Common myeloid progenitor, CD34-positive (primary cell): ENCODE data around the gene MTG2.

ENCODE experiments used
- CTCF ChIA-PET: fragments of 350-600 bp; sonication (Branson Sonifier 250); formaldehyde crosslinking; loops from one replicate; lab custom pipeline; 2021; ENCODE audit warnings: antibody characterized with exemption; lab: Charles Lee
- POLR2A ChIA-PET: fragments of 350-600 bp; sonication (Branson Sonifier 250); formaldehyde crosslinking; loops from one replicate; lab custom pipeline; 2021; ENCODE audit warnings: antibody characterized with exemption; lab: Charles Lee
- DNase-seq, 3 donors: peaks; one replicate each; pipeline versions ENCODE4 v3.0.0 to v3.0.0-alpha.2; 2013
- H3K27ac ChIP-seq, 2 experiments: 1 replicate in 1 of 2; 2 replicates in 1 of 2; pipeline ENCODE4 v1.7.0; 2013; ENCODE audit warnings: inconsistent platforms in 2 of 2, low read length in 2 of 2, mild to moderate bottlenecking in 2 of 2, low read depth in 1 of 2, moderate library complexity in 1 of 2; ENCODE audit not compliant: severe bottlenecking in 2 of 2, insufficient read depth in 1 of 2, poor library complexity in 1 of 2
- H3K27me3 ChIP-seq, 5 experiments: replicated peaks in 2 of 5; 1 replicate in 3 of 5; 2 replicates in 2 of 5; pipeline versions ENCODE4 v1.6.1 to v1.7.0; 2013; ENCODE audit warnings: low read length in 4 of 5, mild to moderate bottlenecking in 2 of 5, moderate library complexity in 2 of 5, inconsistent platforms in 1 of 5; ENCODE audit not compliant: insufficient read depth in 5 of 5, control insufficient read depth in 4 of 5
- H3K36me3 ChIP-seq, 4 experiments: 1 replicate in 2 of 4; 2 replicates in 2 of 4; pipeline versions ENCODE4 v1.6.1 to v1.7.0; 2013; ENCODE audit warnings: low read length in 3 of 4, control low read depth in 1 of 4, mild to moderate bottlenecking in 1 of 4; ENCODE audit not compliant: control insufficient read depth in 4 of 4, insufficient read depth in 4 of 4
- H3K4me1 ChIP-seq, 4 experiments: 1 replicate in 3 of 4; 2 replicates in 1 of 4; pipeline versions ENCODE4 v1.6.1 to v1.7.1; 2013; ENCODE audit warnings: low read length in 3 of 4, mild to moderate bottlenecking in 3 of 4, control low read depth in 1 of 4, inconsistent platforms in 1 of 4, moderate library complexity in 1 of 4; ENCODE audit not compliant: control insufficient read depth in 4 of 4, insufficient read depth in 4 of 4; ENCODE audit errors: control extremely low read depth in 1 of 4
- H3K4me3 ChIP-seq, 7 experiments: 1 replicate in 4 of 7; 2 replicates in 3 of 7; pipeline versions ENCODE4 v1.5.1 to v1.7.0; 2013; ENCODE audit warnings: mild to moderate bottlenecking in 7 of 7, low read length in 6 of 7, moderate library complexity in 6 of 7, inconsistent platforms in 2 of 7, low read depth in 2 of 7, control low read depth in 1 of 7; ENCODE audit not compliant: insufficient read depth in 4 of 7, control insufficient read depth in 1 of 7; ENCODE audit errors: extremely low read depth in 1 of 7
- H3K9me3 ChIP-seq, 5 experiments: 1 replicate in 4 of 5; 2 replicates in 1 of 5; pipeline versions ENCODE4 v1.6.1 to v1.7.1; 2013; ENCODE audit warnings: low read length in 4 of 5, mild to moderate bottlenecking in 2 of 5, inconsistent platforms in 1 of 5, low read depth in 1 of 5, moderate library complexity in 1 of 5; ENCODE audit not compliant: control insufficient read depth in 4 of 5, insufficient read depth in 2 of 5; ENCODE audit errors: control extremely low read depth in 1 of 5
- WGBS: methylation state at CpG from one replicate; pipeline ENCODE4 v1.1.5; 2013; ENCODE audit not compliant: insufficient coverage; 5-methylcytosine and 5-hydroxymethylcytosine counted together

Gene MTG2

DNA sequence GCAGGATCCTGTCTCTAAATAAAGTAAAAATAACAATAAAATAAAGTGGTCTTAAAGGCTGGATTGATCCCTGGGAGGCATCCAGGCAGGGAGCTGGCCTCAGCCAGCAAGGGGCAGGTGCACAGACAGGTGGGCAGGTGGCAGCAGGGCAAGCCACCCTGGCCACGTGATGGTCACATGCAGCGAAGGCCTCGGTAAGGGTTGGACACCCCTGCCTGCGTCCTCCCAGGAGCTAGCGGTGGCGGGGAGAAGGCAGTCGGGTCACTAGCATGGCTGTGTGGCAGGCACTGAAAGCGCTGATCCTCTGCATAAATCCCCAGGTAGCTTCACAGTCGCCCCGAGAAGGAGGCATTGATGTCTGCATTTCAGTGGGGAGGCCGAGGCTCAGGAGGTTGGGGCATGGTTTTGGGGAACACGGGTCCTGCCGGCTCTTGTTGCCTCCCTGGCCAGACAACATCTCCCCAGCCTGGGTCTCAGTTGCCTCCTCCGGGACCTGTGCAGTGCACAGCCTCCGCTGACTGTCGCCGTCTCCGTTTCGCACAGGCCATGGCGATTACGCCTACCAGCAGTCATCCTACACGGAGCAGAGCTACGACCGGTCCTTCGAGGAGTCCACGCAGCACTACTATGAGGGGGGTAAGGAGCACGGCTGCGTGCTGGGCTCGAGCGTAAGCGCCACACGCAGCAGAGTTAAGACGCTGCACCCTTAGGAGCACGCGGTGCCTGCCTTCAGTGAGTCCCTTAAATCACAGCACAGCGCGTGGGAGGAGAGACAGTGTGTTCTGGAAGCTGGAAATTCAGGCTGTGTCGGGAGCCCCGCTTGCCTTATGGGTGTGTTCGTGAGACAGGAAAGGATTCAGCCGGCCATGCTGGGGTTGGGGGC, 17.7 kb upstream of the MTG2 start:
- H3K27me3 ChIP-seq, result no peaks in the 10 kb centered on the region
- WGBS, result 98% methylated on average over 39 of the region's 41 CpGs
- POLR2A ChIA-PET, result no interaction called here
- no peak for DNase-seq
- H3K27ac ChIP-seq, result no peak overlapping the region
- no peaks in the 10 kb centered on the region for H3K4me1 ChIP-seq
- CTCF ChIA-PET, result interaction anchor here (0.8 to 1.5 kb wide), 4 partner anchors 9 to 27 kb away, joined by 3 to 5 read pairs (median 3); no protein-coding TSS in a partner anchor
- peaks cover 4 to 80% (median 51%) of the 10 kb centered on the region in 4 experiments for H3K36me3 ChIP-seq
- H3K4me3 ChIP-seq, result no peak overlapping the region
- no peaks in the 10 kb centered on the region for H3K9me3 ChIP-seq

DNA sequence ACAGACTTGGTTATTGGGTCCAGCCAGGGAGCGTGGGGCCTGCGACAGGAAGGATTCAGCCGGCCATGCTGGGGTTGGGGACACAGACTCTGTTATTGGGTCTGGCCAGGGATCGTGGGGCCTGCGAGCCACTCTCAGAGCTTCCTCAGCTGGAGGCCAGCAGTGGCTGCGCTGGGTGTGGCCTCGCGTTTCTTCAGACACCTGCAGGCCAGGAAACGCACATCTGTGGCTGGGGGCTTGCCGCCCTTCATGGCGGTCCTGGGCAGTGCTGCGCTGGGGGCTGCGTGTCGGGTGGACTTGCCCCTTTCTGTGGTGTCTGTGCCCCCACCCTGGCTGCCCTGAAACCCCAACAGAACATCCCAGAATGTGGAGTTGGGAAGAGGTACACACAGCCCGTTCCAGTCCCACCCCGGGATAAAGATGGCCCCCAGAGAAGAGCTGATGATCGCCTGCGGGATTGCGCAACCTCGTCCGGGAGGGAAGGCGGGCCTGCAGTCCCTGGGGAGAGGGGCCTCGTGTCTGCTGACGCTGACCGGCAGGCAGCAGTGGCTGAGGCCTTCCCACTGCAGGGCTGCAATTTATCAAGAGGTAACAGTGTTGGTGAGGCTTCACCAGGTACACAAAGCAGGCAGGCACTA, 16.9 kb upstream of the MTG2 start:
- Histone ChIP-seq H3K36me3 (peaks cover 4 to 78% (median 48%) of the 10 kb centered on the region in 4 experiments), H3K4me1 (no peaks in the 10 kb centered on the region), H3K4me3 (no peak overlapping the region), H3K27ac (no peak overlapping the region), H3K9me3 (no peaks in the 10 kb centered on the region), H3K27me3 (no peaks in the 10 kb centered on the region)
- DNase-seq, result no peak
- ChIA-PET CTCF (interaction anchor here (0.8 to 1.5 kb wide), 2 partner anchors 10 to 20 kb away, joined by 3 to 5 read pairs; no protein-coding TSS in a partner anchor), POLR2A (interaction anchor here (0.6 kb wide), 1 partner anchor 298 kb away, joined by 3 read pairs; no protein-coding TSS in a partner anchor)
- WGBS, result 95% methylated on average over 18 of the region's 25 CpGs

DNA sequence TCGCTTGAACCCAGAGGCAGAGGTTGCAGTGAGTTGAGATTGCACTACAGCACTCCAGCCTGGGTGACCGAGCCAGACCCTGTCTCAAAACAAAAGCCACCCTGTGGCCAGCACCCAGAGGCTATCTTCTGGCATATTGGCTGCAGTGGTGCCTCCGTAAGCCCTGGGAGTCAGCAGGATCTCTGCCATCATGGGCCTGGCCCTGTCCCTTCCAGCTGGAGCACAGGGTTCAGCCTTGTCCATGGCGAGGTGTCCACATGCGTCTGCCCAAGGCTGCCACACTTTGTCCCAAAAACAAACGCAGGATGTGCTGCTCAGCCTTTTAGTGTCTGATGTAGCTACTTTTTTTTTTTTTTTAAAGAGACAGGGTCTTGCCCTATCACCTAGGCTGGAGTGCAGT, 15.4 kb upstream of the MTG2 start:
- H3K36me3 ChIP-seq, result peaks cover 4 to 66% (median 42%) of the 10 kb centered on the region in 4 experiments
- CTCF ChIA-PET, result interaction anchor here (1.0 to 1.1 kb wide), 2 partner anchors 9 to 139 kb away, joined by 3 to 4 read pairs; no protein-coding TSS in a partner anchor

DNA sequence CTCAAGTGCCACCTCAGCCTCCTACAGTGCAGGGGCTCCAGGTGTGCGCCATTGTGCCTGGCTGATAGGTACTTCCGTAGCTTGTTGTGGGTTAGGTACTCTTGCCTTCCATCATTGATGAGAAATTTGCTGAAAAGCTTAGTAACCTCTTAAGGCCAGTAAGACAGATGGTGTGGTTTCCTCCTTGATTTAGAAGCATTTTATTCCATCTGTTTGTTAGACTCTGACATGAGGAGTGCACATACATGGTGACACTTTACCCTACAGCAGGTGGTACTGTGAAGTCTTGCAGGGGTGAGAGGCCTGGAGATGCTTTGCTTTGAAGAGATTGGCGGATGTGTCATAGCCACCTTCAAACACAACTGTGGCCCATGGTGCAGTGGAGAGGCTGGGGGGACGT, 14.8 kb upstream of the MTG2 start:
- no peak overlapping the region for H3K4me3 ChIP-seq
- no peaks in the 10 kb centered on the region for H3K9me3 ChIP-seq
- H3K36me3 ChIP-seq, result peaks cover 4 to 64% (median 40%) of the 10 kb centered on the region in 4 experiments
- no peaks in the 10 kb centered on the region for H3K27me3 ChIP-seq
- CTCF ChIA-PET, result interaction anchor here (1.0 kb wide), 1 partner anchor 139 kb away, joined by 3 read pairs; no protein-coding TSS in a partner anchor
- WGBS, result 100% methylated on average over 4 of the region's 4 CpGs
- DNase-seq, result no peak
- H3K27ac ChIP-seq, result no peak overlapping the region
- POLR2A ChIA-PET, result no interaction called here
- H3K4me1 ChIP-seq, result no peaks in the 10 kb centered on the region

More for the DNA sequence above, 15.4 kb upstream of the MTG2 start:
- no peaks in the 10 kb centered on the region for H3K9me3 ChIP-seq
- WGBS, result 94% methylated on average over 4 of the region's 6 CpGs
- no peaks in the 10 kb centered on the region for H3K4me1 ChIP-seq
- no peak overlapping the region for H3K27ac ChIP-seq
- DNase-seq, result no peak
- POLR2A ChIA-PET, result interaction anchor here (0.6 kb wide), 1 partner anchor 20 kb away, joined by 4 read pairs; no protein-coding TSS in a partner anchor
- H3K4me3 ChIP-seq, result no peak overlapping the region
- no peaks in the 10 kb centered on the region for H3K27me3 ChIP-seq

DNA sequence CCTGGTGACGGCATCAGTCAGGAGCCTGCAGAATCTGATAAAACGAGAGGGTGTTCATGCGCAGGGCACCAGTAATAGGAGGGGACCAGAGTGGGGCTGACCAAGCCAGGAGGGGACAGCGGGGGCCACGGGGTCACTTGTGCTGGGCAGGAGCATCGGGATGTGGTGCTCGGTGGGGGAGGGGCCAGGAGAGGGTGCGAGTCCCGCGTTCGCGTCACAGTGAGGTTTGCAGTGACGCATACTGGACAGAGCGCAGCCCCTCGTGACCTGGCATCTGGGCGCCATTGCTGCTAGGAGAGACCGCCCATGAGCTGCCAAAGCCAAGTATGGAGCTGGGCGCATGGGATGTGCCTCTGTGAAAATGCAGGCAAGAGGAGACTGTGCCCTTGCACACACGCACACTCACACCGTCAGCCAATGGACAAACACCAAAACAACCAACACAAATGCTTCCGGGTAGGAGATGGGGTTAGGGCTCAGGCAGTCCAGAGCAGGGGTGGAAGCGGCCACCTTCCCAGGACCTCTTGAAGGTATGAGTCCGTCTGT, 13.9 kb upstream of the MTG2 start:
- DNase-seq, result no peak
- ChIA-PET CTCF (interaction anchor here (0.7 kb wide), 1 partner anchor 9 kb away, joined by 3 read pairs; no protein-coding TSS in a partner anchor), POLR2A (no interaction called here)
- Histone ChIP-seq H3K27ac (no peak overlapping the region), H3K36me3 (peaks cover 4 to 55% (median 37%) of the 10 kb centered on the region in 4 experiments), H3K4me1 (no peaks in the 10 kb centered on the region), H3K4me3 (no peak overlapping the region), H3K9me3 (no peaks in the 10 kb centered on the region), H3K27me3 (no peaks in the 10 kb centered on the region)
- 98% methylated on average over 15 of the region's 23 CpGs for WGBS

DNA sequence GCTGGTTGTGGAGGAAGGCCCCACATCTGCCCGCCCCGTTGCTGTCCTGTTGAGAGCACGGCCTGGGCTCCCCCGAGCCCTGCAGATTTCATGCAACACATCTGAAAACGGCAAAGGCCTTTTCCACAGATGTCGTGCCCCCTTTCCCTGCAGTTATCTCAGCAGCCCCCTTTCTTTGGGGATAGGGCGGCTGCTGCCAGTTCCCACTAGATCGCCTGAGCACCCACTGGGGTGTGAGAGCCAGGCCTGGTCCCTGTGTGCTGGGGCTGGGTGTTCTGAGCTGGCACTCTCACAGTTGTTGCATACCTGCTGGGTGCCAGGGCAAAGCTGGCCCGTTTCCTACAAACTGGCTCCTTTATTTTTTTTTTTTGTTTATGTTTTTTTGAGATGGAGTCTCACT, 12.3 kb upstream of the MTG2 start:
- 90% methylated on average over 7 of the region's 9 CpGs for WGBS
- Histone ChIP-seq H3K4me3 (no peak overlapping the region), H3K4me1 (no peaks in the 10 kb centered on the region), H3K27ac (no peak overlapping the region), H3K36me3 (peaks cover 6 to 52% (median 37%) of the 10 kb centered on the region in 4 experiments), H3K9me3 (no peaks in the 10 kb centered on the region), H3K27me3 (no peaks in the 10 kb centered on the region)
- POLR2A ChIA-PET, result no interaction called here
- no peak for DNase-seq
- CTCF ChIA-PET, result interaction anchor here (0.7 kb wide), 1 partner anchor 21 kb away, joined by 3 read pairs; no protein-coding TSS in a partner anchor
